Right atrium auricular region (tissue), 2 donors: ENCODE results near the gene SCPEP1. TPM values are rescaled to one million over a fixed set of nuclear protein-coding genes. Genes with fewer than 3 reads are reported as not detected.
A peak's percentile ranks its signal among the peaks of the same experiment; 100 is the strongest.

Experiments
- DNase-seq: peaks from one replicate; pipeline ENCODE4 v3.0.0-alpha.2; 2019; ENCODE audit warnings: low spot score
- H3K27ac ChIP-seq, 2 donors: fragments of 200-600 bp; sonication (generic); 1 replicate in 1 of 2; 2 replicates in 1 of 2; pipeline ENCODE4 v1.5.1; 2016 to 2019
- H3K27me3 ChIP-seq, 2 donors: fragments of 200-600 bp; sonication (generic); one replicate each; pipeline versions ENCODE4 v1.5.1 to v1.6.0; 2017 to 2019
- H3K36me3 ChIP-seq: fragments of 200-600 bp; sonication (generic); one replicate; pipeline ENCODE4 v1.5.1; 2016
- H3K4me1 ChIP-seq, 2 donors: fragments of 200-600 bp; sonication (generic); one replicate each; pipeline versions ENCODE4 v1.5.1 to v1.6.0; 2017 to 2019
- H3K4me3 ChIP-seq, 2 donors: fragments of 200-600 bp; sonication (generic); 1 replicate in 1 of 2; 2 replicates in 1 of 2; pipeline ENCODE4 v1.5.1; 2017 to 2019; ENCODE audit warnings: mild to moderate bottlenecking in 1 of 2, moderate library complexity in 1 of 2
- H3K9me3 ChIP-seq, 2 donors: fragments of 200-600 bp; sonication (generic); one replicate each; pipeline ENCODE4 v1.5.1; 2019
- CTCF ChIP-seq, 2 donors: fragments of 200-600 bp; sonication (generic); IDR thresholded peaks; one replicate each; pipeline ENCODE4 v1.5.1; 2019; ENCODE audit warnings: antibody characterized with exemption in 2 of 2
- total RNA-seq, 2 donors: library from RNA; depleted of rRNA; stranded (reverse); fragments of >200 nt; gene quantifications; one replicate each; pipeline ENCODE4 v1.1.0, GENCODE V29; 2016

Gene SCPEP1
- total RNA-seq, 2 donors from 2014 or later, result 42.3 to 54.2 TPM

GRCh38 chr17:57032343-57032742 is 54.4 kb downstream of the SCPEP1 start:
- Histone ChIP-seq H3K36me3 (no peaks in the 10 kb centered on the region), H3K4me1 (peaks cover 0 to 42% of the 10 kb centered on the region in 2 donors), H3K27ac (peak overlapping the region; percentile 71 to 92), H3K4me3 (no peak overlapping the region), H3K27me3 (no peaks in the 10 kb centered on the region), H3K9me3 (no peaks in the 10 kb centered on the region)
- DNase-seq, result no peak
- no peak for TF ChIP-seq CTCF (IDR thresholded peaks at IDR 0.05)

- TF ChIP-seq CTCF (IDR thresholded peaks at IDR 0.05), result no peak
- H3K27ac ChIP-seq, result peak overlapping the region; percentile 71 to 92
- H3K9me3 ChIP-seq, result no peaks in the 10 kb centered on the region
- peaks cover 0 to 43% of the 10 kb centered on the region in 2 donors for H3K4me1 ChIP-seq
- H3K27me3 ChIP-seq, result no peaks in the 10 kb centered on the region
- H3K36me3 ChIP-seq, result no peaks in the 10 kb centered on the region
- no peak for DNase-seq
- H3K4me3 ChIP-seq, result no peak overlapping the region
Observed at GRCh38 chr17:57033296-57033695, 55.4 kb downstream of the SCPEP1 start.

GRCh38 chr17:57034807-57035754 is 57.1 kb downstream of the SCPEP1 start:
- Histone ChIP-seq H3K27me3 (no peaks in the 10 kb centered on the region), H3K4me1 (peaks cover 0 to 43% of the 10 kb centered on the region in 2 donors), H3K36me3 (no peaks in the 10 kb centered on the region), H3K27ac (peak overlapping the region; percentile 46 to 92), H3K4me3 (no peak overlapping the region), H3K9me3 (no peaks in the 10 kb centered on the region)
- no peak for TF ChIP-seq CTCF (IDR thresholded peaks at IDR 0.05)
- DNase-seq, result no peak

- Histone ChIP-seq H3K4me1 (peaks cover 0 to 43% of the 10 kb centered on the region in 2 donors), H3K36me3 (no peaks in the 10 kb centered on the region), H3K9me3 (no peaks in the 10 kb centered on the region), H3K4me3 (no peak overlapping the region), H3K27ac (peak overlapping the region; percentile 46 to 92), H3K27me3 (no peaks in the 10 kb centered on the region)
- DNase-seq, result no peak
- no peak for TF ChIP-seq CTCF (IDR thresholded peaks at IDR 0.05)
Observed at GRCh38 chr17:57035971-57036481, 58.1 kb downstream of the SCPEP1 start.

- Histone ChIP-seq H3K4me1 (peaks cover 0 to 39% of the 10 kb centered on the region in 2 donors), H3K27me3 (no peaks in the 10 kb centered on the region), H3K9me3 (no peaks in the 10 kb centered on the region), H3K36me3 (no peaks in the 10 kb centered on the region), H3K4me3 (no peak overlapping the region), H3K27ac (no peak overlapping the region)
- TF ChIP-seq CTCF (IDR thresholded peaks at IDR 0.05), result no peak
- DNase-seq, result no peak
Observed at GRCh38 chr17:57037411-57037810, 59.5 kb downstream of the SCPEP1 start.
